ENCODE data around the gene SORL1. TPM values are rescaled to one million over a fixed set of nuclear protein-coding genes. Genes with fewer than 3 reads are reported as not detected.

Gene SORL1
- total and polyA plus RNA-seq, 2 of the 13 experiments (the other 11 are each of a cell fraction or from before 2014, with no cell fraction given): 21.3 to 148 TPM

DNA sequence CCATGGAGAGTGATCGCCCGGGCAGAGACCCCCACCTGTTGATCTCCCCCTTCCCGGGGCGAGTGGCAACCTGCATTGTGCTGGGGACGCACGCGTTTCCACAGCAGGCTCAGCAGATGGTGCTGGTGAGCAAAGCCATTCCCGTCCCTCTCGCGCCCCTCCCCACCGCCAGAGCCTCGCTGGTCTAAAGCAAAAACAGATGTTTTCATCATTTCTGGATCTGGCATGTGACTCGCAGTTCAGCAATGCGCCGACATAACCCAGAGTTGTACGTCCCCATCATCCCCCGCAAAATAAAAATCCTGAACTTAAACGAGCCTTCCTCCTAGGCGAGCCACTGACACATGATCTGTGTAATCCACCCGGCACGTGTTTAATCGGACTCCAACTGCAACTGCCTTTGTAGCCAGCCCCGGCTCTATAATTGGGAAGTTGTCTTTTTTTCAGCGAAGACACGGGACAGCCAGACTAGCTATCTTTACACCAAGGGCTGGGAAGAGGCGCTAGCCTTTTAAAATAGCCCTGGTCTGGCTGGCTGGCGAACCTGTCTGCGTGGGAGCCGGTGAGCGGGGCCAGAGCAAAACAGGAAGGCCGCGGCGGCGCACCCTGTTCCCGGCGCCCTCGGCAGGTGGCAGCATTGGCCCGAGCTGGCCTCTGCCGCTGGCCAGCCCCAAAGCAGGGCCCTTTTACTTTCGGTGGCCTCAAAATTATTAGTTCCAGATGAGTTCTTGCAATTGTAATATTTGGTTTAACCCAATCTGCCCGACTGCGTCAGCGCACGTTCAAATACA, 203.6 kb downstream of the SORL1 start (continued):
- TF ChIP-seq ZSCAN20 (CRISPR knock-in tag; IDR thresholded peaks at IDR 0.05; ENCODE audit: borderline replicate concordance) (no peak), JARID2 (CRISPR knock-in tag; IDR thresholded peaks at IDR 0.05; ENCODE audit: insufficient replicate concordance) (no peak), ERF (CRISPR knock-in tag; IDR thresholded peaks at IDR 0.05) (no peak), NCOA5 (CRISPR knock-in tag; IDR thresholded peaks at IDR 0.05) (no peak), KDM5B (CRISPR knock-in tag; IDR thresholded peaks at IDR 0.05; ENCODE audit: borderline replicate concordance) (peak; percentile 53; the same call in 1 of the 2 replicates), RCOR2 (CRISPR knock-in tag; IDR thresholded peaks at IDR 0.05) (no peak), ZNF776 (CRISPR knock-in tag; IDR thresholded peaks at IDR 0.05) (0 out of 2 replicates have a peak, but pooled peaks have one; percentile 73), HNRNPLL (IDR thresholded peaks at IDR 0.05; ENCODE audit: low read depth, low read length, poor library complexity, severe bottlenecking) (peak; percentile 32), ZNF468 (CRISPR knock-in tag; IDR thresholded peaks at IDR 0.05) (no peak), ZNF790 (CRISPR knock-in tag; IDR thresholded peaks at IDR 0.05; ENCODE audit: borderline replicate concordance) (no peak), SNAI1 (CRISPR knock-in tag; IDR thresholded peaks at IDR 0.05; ENCODE audit: borderline replicate concordance) (peak; percentile 29)
- TF ChIP-seq, protein P1, sequence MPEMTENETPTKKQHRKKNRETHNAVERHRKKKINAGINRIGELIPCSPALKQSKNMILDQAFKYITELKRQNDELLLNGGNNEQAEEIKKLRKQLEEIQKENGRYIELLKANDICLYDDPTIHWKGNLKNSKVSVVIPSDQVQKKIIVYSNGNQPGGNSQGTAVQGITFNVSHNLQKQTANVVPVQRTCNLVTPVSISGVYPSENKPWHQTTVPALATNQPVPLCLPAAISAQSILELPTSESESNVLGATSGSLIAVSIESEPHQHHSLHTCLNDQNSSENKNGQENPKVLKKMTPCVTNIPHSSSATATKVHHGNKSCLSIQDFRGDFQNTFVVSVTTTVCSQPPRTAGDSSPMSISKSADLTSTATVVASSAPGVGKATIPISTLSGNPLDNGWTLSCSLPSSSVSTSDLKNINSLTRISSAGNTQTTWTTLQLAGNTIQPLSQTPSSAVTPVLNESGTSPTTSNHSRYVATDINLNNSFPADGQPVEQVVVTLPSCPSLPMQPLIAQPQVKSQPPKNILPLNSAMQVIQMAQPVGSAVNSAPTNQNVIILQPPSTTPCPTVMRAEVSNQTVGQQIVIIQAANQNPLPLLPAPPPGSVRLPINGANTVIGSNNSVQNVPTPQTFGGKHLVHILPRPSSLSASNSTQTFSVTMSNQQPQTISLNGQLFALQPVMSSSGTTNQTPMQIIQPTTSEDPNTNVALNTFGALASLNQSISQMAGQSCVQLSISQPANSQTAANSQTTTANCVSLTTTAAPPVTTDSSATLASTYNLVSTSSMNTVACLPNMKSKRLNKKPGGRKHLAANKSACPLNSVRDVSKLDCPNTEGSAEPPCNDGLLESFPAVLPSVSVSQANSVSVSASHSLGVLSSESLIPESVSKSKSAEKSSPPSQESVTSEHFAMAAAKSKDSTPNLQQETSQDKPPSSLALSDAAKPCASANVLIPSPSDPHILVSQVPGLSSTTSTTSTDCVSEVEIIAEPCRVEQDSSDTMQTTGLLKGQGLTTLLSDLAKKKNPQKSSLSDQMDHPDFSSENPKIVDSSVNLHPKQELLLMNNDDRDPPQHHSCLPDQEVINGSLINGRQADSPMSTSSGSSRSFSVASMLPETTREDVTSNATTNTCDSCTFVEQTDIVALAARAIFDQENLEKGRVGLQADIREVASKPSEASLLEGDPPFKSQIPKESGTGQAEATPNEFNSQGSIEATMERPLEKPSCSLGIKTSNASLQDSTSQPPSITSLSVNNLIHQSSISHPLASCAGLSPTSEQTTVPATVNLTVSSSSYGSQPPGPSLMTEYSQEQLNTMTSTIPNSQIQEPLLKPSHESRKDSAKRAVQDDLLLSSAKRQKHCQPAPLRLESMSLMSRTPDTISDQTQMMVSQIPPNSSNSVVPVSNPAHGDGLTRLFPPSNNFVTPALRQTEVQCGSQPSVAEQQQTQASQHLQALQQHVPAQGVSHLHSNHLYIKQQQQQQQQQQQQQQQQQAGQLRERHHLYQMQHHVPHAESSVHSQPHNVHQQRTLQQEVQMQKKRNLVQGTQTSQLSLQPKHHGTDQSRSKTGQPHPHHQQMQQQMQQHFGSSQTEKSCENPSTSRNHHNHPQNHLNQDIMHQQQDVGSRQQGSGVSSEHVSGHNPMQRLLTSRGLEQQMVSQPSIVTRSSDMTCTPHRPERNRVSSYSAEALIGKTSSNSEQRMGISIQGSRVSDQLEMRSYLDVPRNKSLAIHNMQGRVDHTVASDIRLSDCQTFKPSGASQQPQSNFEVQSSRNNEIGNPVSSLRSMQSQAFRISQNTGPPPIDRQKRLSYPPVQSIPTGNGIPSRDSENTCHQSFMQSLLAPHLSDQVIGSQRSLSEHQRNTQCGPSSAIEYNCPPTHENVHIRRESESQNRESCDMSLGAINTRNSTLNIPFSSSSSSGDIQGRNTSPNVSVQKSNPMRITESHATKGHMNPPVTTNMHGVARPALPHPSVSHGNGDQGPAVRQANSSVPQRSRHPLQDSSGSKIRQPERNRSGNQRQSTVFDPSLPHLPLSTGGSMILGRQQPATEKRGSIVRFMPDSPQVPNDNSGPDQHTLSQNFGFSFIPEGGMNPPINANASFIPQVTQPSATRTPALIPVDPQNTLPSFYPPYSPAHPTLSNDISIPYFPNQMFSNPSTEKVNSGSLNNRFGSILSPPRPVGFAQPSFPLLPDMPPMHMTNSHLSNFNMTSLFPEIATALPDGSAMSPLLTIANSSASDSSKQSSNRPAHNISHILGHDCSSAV (CRISPR knock-in tag; IDR thresholded peaks at IDR 0.05; ENCODE audit: borderline replicate concordance): no peak
- TF ChIP-seq, protein P2, sequence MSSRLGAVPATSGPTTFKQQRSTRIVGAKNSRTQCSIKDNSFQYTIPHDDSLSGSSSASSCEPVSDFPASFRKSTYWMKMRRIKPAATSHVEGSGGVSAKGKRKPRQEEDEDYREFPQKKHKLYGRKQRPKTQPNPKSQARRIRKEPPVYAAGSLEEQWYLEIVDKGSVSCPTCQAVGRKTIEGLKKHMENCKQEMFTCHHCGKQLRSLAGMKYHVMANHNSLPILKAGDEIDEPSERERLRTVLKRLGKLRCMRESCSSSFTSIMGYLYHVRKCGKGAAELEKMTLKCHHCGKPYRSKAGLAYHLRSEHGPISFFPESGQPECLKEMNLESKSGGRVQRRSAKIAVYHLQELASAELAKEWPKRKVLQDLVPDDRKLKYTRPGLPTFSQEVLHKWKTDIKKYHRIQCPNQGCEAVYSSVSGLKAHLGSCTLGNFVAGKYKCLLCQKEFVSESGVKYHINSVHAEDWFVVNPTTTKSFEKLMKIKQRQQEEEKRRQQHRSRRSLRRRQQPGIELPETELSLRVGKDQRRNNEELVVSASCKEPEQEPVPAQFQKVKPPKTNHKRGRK (CRISPR knock-in tag; IDR thresholded peaks at IDR 0.05): no peak
- TF ChIP-seq, protein P3, sequence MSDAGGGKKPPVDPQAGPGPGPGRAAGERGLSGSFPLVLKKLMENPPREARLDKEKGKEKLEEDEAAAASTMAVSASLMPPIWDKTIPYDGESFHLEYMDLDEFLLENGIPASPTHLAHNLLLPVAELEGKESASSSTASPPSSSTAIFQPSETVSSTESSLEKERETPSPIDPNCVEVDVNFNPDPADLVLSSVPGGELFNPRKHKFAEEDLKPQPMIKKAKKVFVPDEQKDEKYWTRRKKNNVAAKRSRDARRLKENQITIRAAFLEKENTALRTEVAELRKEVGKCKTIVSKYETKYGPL (CRISPR knock-in tag; IDR thresholded peaks at IDR 0.05): no peak
- TF ChIP-seq, protein P4, sequence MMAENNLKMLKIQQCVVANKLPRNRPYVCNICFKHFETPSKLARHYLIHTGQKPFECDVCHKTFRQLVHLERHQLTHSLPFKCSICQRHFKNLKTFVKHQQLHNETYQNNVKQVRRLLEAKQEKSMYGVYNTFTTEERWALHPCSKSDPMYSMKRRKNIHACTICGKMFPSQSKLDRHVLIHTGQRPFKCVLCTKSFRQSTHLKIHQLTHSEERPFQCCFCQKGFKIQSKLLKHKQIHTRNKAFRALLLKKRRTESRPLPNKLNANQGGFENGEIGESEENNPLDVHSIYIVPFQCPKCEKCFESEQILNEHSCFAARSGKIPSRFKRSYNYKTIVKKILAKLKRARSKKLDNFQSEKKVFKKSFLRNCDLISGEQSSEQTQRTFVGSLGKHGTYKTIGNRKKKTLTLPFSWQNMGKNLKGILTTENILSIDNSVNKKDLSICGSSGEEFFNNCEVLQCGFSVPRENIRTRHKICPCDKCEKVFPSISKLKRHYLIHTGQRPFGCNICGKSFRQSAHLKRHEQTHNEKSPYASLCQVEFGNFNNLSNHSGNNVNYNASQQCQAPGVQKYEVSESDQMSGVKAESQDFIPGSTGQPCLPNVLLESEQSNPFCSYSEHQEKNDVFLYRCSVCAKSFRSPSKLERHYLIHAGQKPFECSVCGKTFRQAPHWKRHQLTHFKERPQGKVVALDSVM (CRISPR knock-in tag; IDR thresholded peaks at IDR 0.05): no peak; the same call in 1 of the 2 replicates

Data from HepG2 (cell line).